OCI-LY7 (cell line): Measurements from ENCODE around the gene TMEM123.

Experiments
- CTCF ChIP-seq: fragments of 200-600 bp; sonication (generic); conservative IDR thresholded peaks from 2 replicates; pipeline ENCODE4 v1.5.1; 2014; ENCODE audit warnings: mild to moderate bottlenecking, antibody characterized with exemption, low read length, moderate library complexity, mixed read lengths
- EZH2phosphoT487 ChIP-seq: fragments of 200-600 bp; sonication (generic); IDR thresholded peaks from 2 replicates; pipeline ENCODE4 v1.6.1; 2018; ENCODE audit warnings: low read depth, borderline replicate concordance, mild to moderate bottlenecking, mixed run types, antibody characterized with exemption, low read length, moderate library complexity, mixed read lengths

- TF ChIP-seq CTCF = no peak
- no peak for TF ChIP-seq EZH2phosphoT487
These were observed 14.8 kb downstream of the TMEM123 start for GRCh38 chr11:102437727-102438126.
